ENCODE results near the gene SPRY4.
A peak's percentile ranks its signal among the peaks of the same experiment; 100 is the strongest.
"Not testable (repeated sequence)": the region's sequence is repeated elsewhere in the genome, so short reads cannot be mapped to it uniquely, and the experiment has no call there.

Gene SPRY4

GRCh38 chr5:142300677-142301076 lies 24.1 kb downstream of the SPRY4 start:
- TF ChIP-seq CTCF (IDR thresholded peaks at IDR 0.05; ENCODE audit: control insufficient read depth, insufficient read depth, low read depth, low read length, missing control alignments): no peak
- H3K4me3 ChIP-seq (ENCODE audit: control insufficient read depth, low read depth, low read length): no peak overlapping the region
- DNase-seq (ENCODE audit: low read depth): no peak

DNA sequence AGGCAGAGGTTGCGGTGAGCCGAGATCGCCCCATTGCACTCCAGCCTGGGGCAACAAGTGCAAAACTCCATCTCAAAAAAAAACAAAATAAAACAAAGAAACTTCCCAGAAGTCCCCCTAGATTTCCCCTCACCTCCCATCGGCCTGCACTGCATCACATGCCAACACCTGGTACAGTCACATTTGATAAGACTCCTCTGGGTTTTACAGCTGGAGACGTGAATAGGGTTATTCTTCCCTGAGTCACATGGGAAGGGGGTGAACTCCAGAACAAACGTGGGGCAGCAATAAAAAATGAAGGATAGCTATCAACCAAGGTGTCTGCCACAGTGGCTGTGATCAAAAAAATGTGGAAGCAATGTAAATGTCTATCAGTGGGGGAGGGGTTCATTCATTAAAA lies 26.0 kb downstream of the SPRY4 start:
- no peak for TF ChIP-seq CTCF (IDR thresholded peaks at IDR 0.05; ENCODE audit: control insufficient read depth, insufficient read depth, low read depth, low read length, missing control alignments)
- no peak for DNase-seq (ENCODE audit: low read depth)

GRCh38 chr5:142297786-142298185 lies 27.0 kb downstream of the SPRY4 start:
- not testable (repeated sequence) for DNase-seq (ENCODE audit: low read depth); H3K4me3 ChIP-seq (ENCODE audit: control insufficient read depth, low read depth, low read length)

More for the DNA sequence above, 26.0 kb downstream of the SPRY4 start:
- H3K4me3 ChIP-seq (ENCODE audit: control insufficient read depth, low read depth, low read length): no peak overlapping the region

DNA sequence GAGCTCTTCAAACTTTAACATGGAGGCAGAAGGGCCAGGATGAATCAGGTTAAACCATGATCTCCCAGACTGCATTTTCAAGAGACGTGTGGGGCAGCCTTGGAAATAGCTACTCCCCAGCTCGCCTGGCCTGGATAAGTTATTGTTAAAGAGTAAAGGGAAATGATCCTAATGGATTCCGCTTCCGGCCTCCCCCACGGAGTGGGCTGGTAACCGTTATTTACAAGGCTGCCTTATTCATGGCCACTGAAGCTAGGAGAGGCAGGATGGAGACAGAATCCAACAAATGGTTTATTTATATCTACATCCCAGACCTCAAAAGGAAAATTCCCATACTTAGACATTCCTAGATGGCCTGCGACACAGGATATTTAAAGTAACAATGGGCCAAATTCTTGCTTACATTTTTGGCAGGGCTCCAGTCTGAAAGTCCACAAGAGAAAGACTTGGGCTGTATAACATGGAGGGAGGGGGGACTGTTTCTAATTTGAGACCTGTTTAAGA lies 27.9 kb downstream of the SPRY4 start:
- H3K4me3 ChIP-seq (ENCODE audit: control insufficient read depth, low read depth, low read length): no peak overlapping the region
- DNase-seq (ENCODE audit: low read depth): peak; percentile 37
- TF ChIP-seq CTCF (IDR thresholded peaks at IDR 0.05; ENCODE audit: control insufficient read depth, insufficient read depth, low read depth, low read length, missing control alignments): no peak

DNA sequence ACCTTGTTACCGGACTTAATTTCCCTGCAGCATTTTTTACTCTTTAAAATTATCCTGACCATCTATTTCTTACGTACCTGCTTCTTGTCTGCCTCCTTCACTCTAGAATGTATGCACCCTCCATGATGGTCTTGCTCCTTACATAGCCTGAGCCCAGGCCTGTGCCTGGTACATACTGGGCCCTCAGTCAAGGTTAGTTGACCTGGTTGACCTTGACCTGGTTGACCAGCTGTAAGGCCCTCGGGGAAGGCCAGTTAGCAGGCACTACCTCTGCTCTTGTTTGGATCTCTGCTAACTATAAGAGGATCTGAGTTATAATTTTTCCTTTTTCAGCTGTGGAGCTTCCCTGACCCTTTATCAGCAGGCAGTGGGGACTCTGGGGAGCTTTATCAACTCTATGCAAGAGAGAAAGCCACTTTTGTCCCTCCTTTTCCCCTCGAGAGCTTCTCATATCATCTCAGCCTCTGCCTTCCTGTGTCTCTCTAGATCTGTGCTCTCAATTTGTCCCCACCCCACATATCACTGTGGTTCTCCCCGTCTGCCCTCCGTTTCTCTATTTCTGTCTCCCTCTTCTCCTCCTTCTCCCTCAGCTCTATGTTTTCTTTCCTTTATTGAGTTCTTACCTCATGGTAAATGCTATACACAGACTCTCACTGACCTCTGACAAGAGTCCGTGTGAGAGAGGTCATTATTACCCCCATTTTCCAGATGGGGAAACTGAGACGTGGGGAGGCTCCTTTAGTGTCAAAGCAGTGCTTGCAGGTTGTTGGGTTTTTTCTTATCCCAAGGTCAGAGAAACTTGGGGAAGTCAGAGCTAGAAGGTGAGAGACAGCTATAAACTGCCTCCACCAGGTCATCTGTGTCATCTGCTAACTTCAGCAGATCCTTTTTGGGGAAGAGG lies 28.6 kb downstream of the SPRY4 start:
- DNase-seq (ENCODE audit: low read depth): no peak
- H3K4me3 ChIP-seq (ENCODE audit: control insufficient read depth, low read depth, low read length): no peak overlapping the region
- TF ChIP-seq CTCF (IDR thresholded peaks at IDR 0.05; ENCODE audit: control insufficient read depth, insufficient read depth, low read depth, low read length, missing control alignments): no peak

- DNase-seq (ENCODE audit: low read depth): no peak
- H3K4me3 ChIP-seq (ENCODE audit: control insufficient read depth, low read depth, low read length): no peak overlapping the region
- TF ChIP-seq CTCF (IDR thresholded peaks at IDR 0.05; ENCODE audit: control insufficient read depth, insufficient read depth, low read depth, low read length, missing control alignments): no peak
These were observed 29.6 kb downstream of the SPRY4 start for GRCh38 chr5:142295084-142295758.

DNA sequence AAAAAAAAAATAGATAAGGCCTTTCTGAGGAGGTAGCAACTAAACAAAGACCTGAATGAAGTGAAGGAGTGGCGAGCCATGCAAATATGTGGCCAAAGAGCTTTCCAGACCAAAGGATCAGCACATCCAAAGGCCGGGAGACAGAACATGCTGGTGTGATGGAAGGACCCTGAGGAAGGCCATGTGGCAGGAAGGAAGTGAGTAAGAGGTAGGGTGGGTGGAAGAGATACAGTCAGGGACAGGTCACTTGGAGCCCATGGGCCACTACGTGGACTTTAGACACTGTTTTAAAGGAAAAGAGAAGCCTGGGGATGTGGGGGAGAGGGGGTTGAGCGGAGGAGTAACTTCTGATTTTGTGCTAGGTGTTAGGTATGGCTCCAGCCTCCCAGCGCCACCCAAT lies 31.3 kb downstream of the SPRY4 start:
- no peak for TF ChIP-seq CTCF (IDR thresholded peaks at IDR 0.05; ENCODE audit: control insufficient read depth, insufficient read depth, low read depth, low read length, missing control alignments)
- no peak for DNase-seq (ENCODE audit: low read depth)
- no peak overlapping the region for H3K4me3 ChIP-seq (ENCODE audit: control insufficient read depth, low read depth, low read length)
